GM19099 (cell line): Measurements from ENCODE around the gene ALPG.

Experiments
- POLR2A ChIP-seq: IDR thresholded peaks from 3 replicates; pipeline ENCODE4 v1.6.1; 2011; ENCODE audit warnings: low read depth; ENCODE audit not compliant: insufficient read length; ENCODE audit errors: extremely low read depth

ALPG gene

GRCh38 chr2:232455426-232456255, 49.0 kb downstream of the ALPG start, which contains the start of gene ALPI:
ALPI (plus strand) TSS chr2:232456153; CDS start chr2:232456200, 47 bp downstream.
- no peak for TF ChIP-seq POLR2A

- no peak for TF ChIP-seq POLR2A
These were observed 49.9 kb downstream of the ALPG start for GRCh38 chr2:232456296-232457120.

GRCh38 chr2:232457121-232458011, 50.7 kb downstream of the ALPG start:
- TF ChIP-seq POLR2A, result no peak

- no peak for TF ChIP-seq POLR2A
These were observed 51.5 kb downstream of the ALPG start for GRCh38 chr2:232458051-232458660.

- TF ChIP-seq POLR2A, result no peak
These were observed 52.2 kb downstream of the ALPG start for GRCh38 chr2:232458661-232459418.

- no peak for TF ChIP-seq POLR2A
These were observed 52.9 kb downstream of the ALPG start for GRCh38 chr2:232459419-232460035.

- no peak for TF ChIP-seq POLR2A
These were observed 53.5 kb downstream of the ALPG start for GRCh38 chr2:232460171-232460570.
